SK-N-SH (cell line): ENCODE measurements around the gene ENKD1. TPM values are rescaled to one million over a fixed set of nuclear protein-coding genes. Genes with fewer than 3 reads are reported as not detected.

Source experiments
- CTCF ChIA-PET: fragments of 300-600, 350-600 bp; formaldehyde crosslinking; extraction: SDS; loops from one replicate; lab custom pipeline; 2021; lab: Yijun Ruan, JAX
- POLR2A ChIA-PET: fragments of 350-600 bp; sonication (Branson Sonifier 250); formaldehyde crosslinking; extraction: SDS; loops from one replicate; lab custom pipeline; 2020; ENCODE audit warnings: antibody characterized with exemption, inconsistent platforms; lab: Yijun Ruan, JAX
- DNase-seq: peaks from one replicate; pipeline ENCODE4 v3.0.0; 2012
- H2AFZ ChIP-seq: fragments of 200-600 bp; sonication (generic); 2 replicates; pipeline ENCODE4 v1.8.1; 2016; ENCODE audit warnings: antibody characterized with exemption, mild to moderate bottlenecking, low read depth
- H3F3A ChIP-seq: fragments of 200-600 bp; sonication (generic); replicated peaks from 2 replicates; pipeline ENCODE3; 2016; ENCODE audit warnings: antibody characterized with exemption, mild to moderate bottlenecking; ENCODE audit not compliant: insufficient read depth
- H3K27ac ChIP-seq, 2 experiments: fragments of 200-500 bp in 1 of 2; fragments of 200-600 bp in 1 of 2; sonication (Bioruptor generic) in 1 of 2; sonication (generic), shearing (Covaris generic) in 1 of 2; 2 replicates each; pipeline versions ENCODE4 v1.5.1 to v1.6.1; 2014 to 2016; ENCODE audit warnings: low read depth in 2 of 2, inconsistent platforms in 1 of 2, low read length in 1 of 2, mild to moderate bottlenecking in 1 of 2, mixed read lengths in 1 of 2
- H3K27me3 ChIP-seq: fragments of 200-600 bp; sonication (generic), shearing (Covaris generic); 2 replicates; pipeline ENCODE4 v1.6.1; 2016; ENCODE audit warnings: mixed run types; ENCODE audit not compliant: insufficient read depth
- H3K36me3 ChIP-seq, 2 experiments: fragments of 200-500 bp in 1 of 2; fragments of 200-600 bp in 1 of 2; sonication (Bioruptor generic) in 1 of 2; sonication (generic) in 1 of 2; replicated peaks in 1 of 2; 2 replicates each; pipeline versions ENCODE3 to v1.5.1; 2014 to 2016; ENCODE audit warnings: low read length in 1 of 2, mild to moderate bottlenecking in 1 of 2; ENCODE audit not compliant: insufficient read depth in 2 of 2, control insufficient read depth in 1 of 2
- H3K4me1 ChIP-seq, 2 experiments: fragments of 200-500 bp in 1 of 2; fragments of 200-600 bp in 1 of 2; sonication (Bioruptor generic) in 1 of 2; sonication (generic), shearing (Covaris generic) in 1 of 2; 2 replicates each; pipeline versions ENCODE4 v1.5.1 to v1.6.1; 2014 to 2016; ENCODE audit warnings: low read depth in 1 of 2, low read length in 1 of 2, mixed run types in 1 of 2; ENCODE audit not compliant: insufficient read depth in 2 of 2, control insufficient read depth in 1 of 2
- H3K4me2 ChIP-seq: fragments of 200-600 bp; sonication (generic), shearing (Covaris generic); 2 replicates; pipeline ENCODE4 v1.6.1; 2017; ENCODE audit warnings: mixed run types
- H3K4me3 ChIP-seq, 2 experiments: fragments of 200-500 bp in 1 of 2; fragments of 200-600 bp in 1 of 2; sonication (Bioruptor generic) in 1 of 2; sonication (generic), shearing (Covaris generic) in 1 of 2; 2 replicates each; pipeline versions ENCODE4 v1.5.1 to v1.8.1; 2014 to 2016; ENCODE audit warnings: low read depth in 2 of 2, inconsistent platforms in 1 of 2, low read length in 1 of 2, mild to moderate bottlenecking in 1 of 2, mixed read lengths in 1 of 2, moderate library complexity in 1 of 2
- H3K79me2 ChIP-seq: fragments of 200-600 bp; sonication (generic); 2 replicates; pipeline ENCODE4 v1.8.1; 2017; ENCODE audit warnings: mild to moderate bottlenecking; ENCODE audit not compliant: insufficient read depth
- H3K9ac ChIP-seq: fragments of 200-600 bp; sonication (generic); 2 replicates; pipeline ENCODE4 v1.6.1; 2017; ENCODE audit warnings: mixed run types
- H3K9me2 ChIP-seq: fragments of 200-600 bp; sonication (generic); 2 replicates; pipeline ENCODE4 v1.6.1; 2017; ENCODE audit warnings: mixed run types
- H3K9me3 ChIP-seq: fragments of 200-600 bp; sonication (generic); 2 replicates; pipeline ENCODE4 v1.6.1; 2017; ENCODE audit warnings: mixed run types, mild to moderate bottlenecking, moderate library complexity
- H4K20me1 ChIP-seq: fragments of 200-600 bp; sonication (generic); 2 replicates; pipeline ENCODE4 v1.6.1; 2017; ENCODE audit warnings: mild to moderate bottlenecking, mixed run types; ENCODE audit not compliant: insufficient read depth
- CHD2 ChIP-seq: fragments of 150-350 bp; IDR thresholded peaks from 2 replicates; pipeline ENCODE4 v1.6.1; 2018; ENCODE audit warnings: low read length; ENCODE audit not compliant: partially characterized antibody
- ELF1 ChIP-seq: IDR thresholded peaks from 2 replicates; pipeline ENCODE4 v1.4.0; 2012
- EP300 ChIP-seq, 2 experiments: IDR thresholded peaks; 2 replicates each; pipeline versions ENCODE4 v1.4.0 to v1.6.1; 2012; ENCODE audit warnings: borderline replicate concordance in 1 of 2, low read depth in 1 of 2, low read length in 1 of 2
- EZH2phosphoT487 ChIP-seq: fragments of 200-600 bp; sonication (generic); IDR thresholded peaks from 2 replicates; pipeline ENCODE4 v1.6.1; 2017; ENCODE audit warnings: low read depth, mixed run types, mild to moderate bottlenecking, antibody characterized with exemption, moderate library complexity, borderline replicate concordance
- MAX ChIP-seq: IDR thresholded peaks from 2 replicates; pipeline ENCODE4 v1.4.0; 2012; ENCODE audit warnings: low read depth
- MXI1 ChIP-seq: IDR thresholded peaks from 2 replicates; pipeline ENCODE4 v1.6.1; 2012; ENCODE audit warnings: mild to moderate bottlenecking, low read depth, low read length, improper control_type of control experiment
- NRF1 ChIP-seq: IDR thresholded peaks from 2 replicates; pipeline ENCODE4 v1.6.1; 2012; ENCODE audit warnings: low read depth, mild to moderate bottlenecking, low read length
- RAD21 ChIP-seq: IDR thresholded peaks from 2 replicates; pipeline ENCODE4 v1.6.1; 2012; ENCODE audit warnings: mild to moderate bottlenecking, low read length
- RFX5 ChIP-seq: IDR thresholded peaks from 2 replicates; pipeline ENCODE4 v1.6.1; 2012; ENCODE audit warnings: mild to moderate bottlenecking, improper control_type of control experiment, low read length
- SIN3A ChIP-seq: IDR thresholded peaks from 2 replicates; pipeline ENCODE4 v1.6.1; 2012; ENCODE audit warnings: low read depth, mild to moderate bottlenecking, low read length, moderate library complexity, borderline replicate concordance
- USF1 ChIP-seq: IDR thresholded peaks from 2 replicates; pipeline ENCODE4 v1.4.0; 2012; ENCODE audit warnings: low read depth, borderline replicate concordance
- USF2 ChIP-seq: fragments of 150-350 bp; IDR thresholded peaks from 2 replicates; pipeline ENCODE4 v1.6.1; 2017; ENCODE audit warnings: antibody characterized with exemption, low read length, low read depth, borderline replicate concordance
- YY1 ChIP-seq: IDR thresholded peaks from 2 replicates; pipeline ENCODE4 v1.4.0; 2012; ENCODE audit warnings: low read depth, mild to moderate bottlenecking
- polyA plus RNA-seq, 3 experiments: library from polyadenylated mRNA; depleted of rRNA; stranded (reverse); fragments of >200 nt; gene quantifications; 2 replicates each; pipeline ENCODE4 v1.2.3, GENCODE V29; 2012
- TF ChIP-seq, protein P1 (sequence below): IDR thresholded peaks from 2 replicates; pipeline ENCODE4 v1.4.0; 2012; ENCODE audit warnings: low read depth, borderline replicate concordance
- TF ChIP-seq, protein P2 (sequence below): fragments of 200-600 bp; sonication (generic); IDR thresholded peaks from 2 replicates; pipeline ENCODE4 v1.6.1; 2017; ENCODE audit warnings: antibody characterized with exemption, mild to moderate bottlenecking, moderate library complexity

Gene ENKD1
- polyA plus RNA-seq, 1 of the 3 experiments (the other 2 are of a cell fraction): 21.0 TPM

GRCh38 chr16:67662653-67663010, 3.9 kb downstream of the ENKD1 start:
- Histone ChIP-seq H3K27me3 (no peaks in the 10 kb centered on the region), H2AFZ (no peak overlapping the region), H3K36me3 (peaks cover 0 to 19% of the 10 kb centered on the region in 2 experiments), H3K9ac (no peak overlapping the region), H3K4me2 (no peak overlapping the region), H3K4me1 (peaks cover 9 to 37% of the 10 kb centered on the region in 2 experiments; a peak in 2 of 4 replicates), H3K9me3 (no peaks in the 10 kb centered on the region), H3K27ac (no peak overlapping the region), H3K9me2 (no peaks in the 10 kb centered on the region), H3K4me3 (no peak overlapping the region), H3K79me2 (peaks cover 20% of the 10 kb centered on the region), H3F3A (peaks cover 15% of the 10 kb centered on the region), H4K20me1 (0 out of 2 replicates have a peak, but pooled peaks cover 3% of the 10 kb centered on the region)
- no peak for DNase-seq
- ChIA-PET CTCF (interaction anchor here (0.6 to 18.3 kb wide), 13 partner anchors 10 to 265 kb away, joined by 3 to 246 read pairs (median 4); partner anchors contain the start of genes CARMIL2, CTCF and RIPOR1), POLR2A (no interaction called here)
- no peak for TF ChIP-seq RAD21
- TF ChIP-seq MXI1: no peak
- TF ChIP-seq, protein P1, sequence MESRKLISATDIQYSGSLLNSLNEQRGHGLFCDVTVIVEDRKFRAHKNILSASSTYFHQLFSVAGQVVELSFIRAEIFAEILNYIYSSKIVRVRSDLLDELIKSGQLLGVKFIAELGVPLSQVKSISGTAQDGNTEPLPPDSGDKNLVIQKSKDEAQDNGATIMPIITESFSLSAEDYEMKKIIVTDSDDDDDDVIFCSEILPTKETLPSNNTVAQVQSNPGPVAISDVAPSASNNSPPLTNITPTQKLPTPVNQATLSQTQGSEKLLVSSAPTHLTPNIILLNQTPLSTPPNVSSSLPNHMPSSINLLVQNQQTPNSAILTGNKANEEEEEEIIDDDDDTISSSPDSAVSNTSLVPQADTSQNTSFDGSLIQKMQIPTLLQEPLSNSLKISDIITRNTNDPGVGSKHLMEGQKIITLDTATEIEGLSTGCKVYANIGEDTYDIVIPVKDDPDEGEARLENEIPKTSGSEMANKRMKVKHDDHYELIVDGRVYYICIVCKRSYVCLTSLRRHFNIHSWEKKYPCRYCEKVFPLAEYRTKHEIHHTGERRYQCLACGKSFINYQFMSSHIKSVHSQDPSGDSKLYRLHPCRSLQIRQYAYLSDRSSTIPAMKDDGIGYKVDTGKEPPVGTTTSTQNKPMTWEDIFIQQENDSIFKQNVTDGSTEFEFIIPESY: no peak
- TF ChIP-seq MAX: no peak
- TF ChIP-seq, protein P2, sequence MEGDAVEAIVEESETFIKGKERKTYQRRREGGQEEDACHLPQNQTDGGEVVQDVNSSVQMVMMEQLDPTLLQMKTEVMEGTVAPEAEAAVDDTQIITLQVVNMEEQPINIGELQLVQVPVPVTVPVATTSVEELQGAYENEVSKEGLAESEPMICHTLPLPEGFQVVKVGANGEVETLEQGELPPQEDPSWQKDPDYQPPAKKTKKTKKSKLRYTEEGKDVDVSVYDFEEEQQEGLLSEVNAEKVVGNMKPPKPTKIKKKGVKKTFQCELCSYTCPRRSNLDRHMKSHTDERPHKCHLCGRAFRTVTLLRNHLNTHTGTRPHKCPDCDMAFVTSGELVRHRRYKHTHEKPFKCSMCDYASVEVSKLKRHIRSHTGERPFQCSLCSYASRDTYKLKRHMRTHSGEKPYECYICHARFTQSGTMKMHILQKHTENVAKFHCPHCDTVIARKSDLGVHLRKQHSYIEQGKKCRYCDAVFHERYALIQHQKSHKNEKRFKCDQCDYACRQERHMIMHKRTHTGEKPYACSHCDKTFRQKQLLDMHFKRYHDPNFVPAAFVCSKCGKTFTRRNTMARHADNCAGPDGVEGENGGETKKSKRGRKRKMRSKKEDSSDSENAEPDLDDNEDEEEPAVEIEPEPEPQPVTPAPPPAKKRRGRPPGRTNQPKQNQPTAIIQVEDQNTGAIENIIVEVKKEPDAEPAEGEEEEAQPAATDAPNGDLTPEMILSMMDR: no peak
- no peak for TF ChIP-seq YY1
- no peak for TF ChIP-seq SIN3A
- TF ChIP-seq CHD2: no peak
- no peak for TF ChIP-seq USF1
- TF ChIP-seq EP300 (IDR thresholded peaks at IDR 0.05; ENCODE audit: borderline replicate concordance in 1 of 2, low read depth in 1 of 2, low read length in 1 of 2): no peak
- TF ChIP-seq USF2: no peak
- TF ChIP-seq EZH2phosphoT487: no peak
- no peak for TF ChIP-seq ELF1
- no peak for TF ChIP-seq RFX5
- TF ChIP-seq NRF1: no peak
